GM21526 (cell line): Measurements from ENCODE around the gene TMEM250.

Experiments used
- ATAC-seq: cut with Tn5 transposase; IDR thresholded peaks from one replicate; pipeline ENCODE4 v1.9.1; 2021; ENCODE audit warnings: moderate library complexity; ENCODE audit not compliant: unreplicated experiment, low FRiP score

TMEM250 gene

DNA sequence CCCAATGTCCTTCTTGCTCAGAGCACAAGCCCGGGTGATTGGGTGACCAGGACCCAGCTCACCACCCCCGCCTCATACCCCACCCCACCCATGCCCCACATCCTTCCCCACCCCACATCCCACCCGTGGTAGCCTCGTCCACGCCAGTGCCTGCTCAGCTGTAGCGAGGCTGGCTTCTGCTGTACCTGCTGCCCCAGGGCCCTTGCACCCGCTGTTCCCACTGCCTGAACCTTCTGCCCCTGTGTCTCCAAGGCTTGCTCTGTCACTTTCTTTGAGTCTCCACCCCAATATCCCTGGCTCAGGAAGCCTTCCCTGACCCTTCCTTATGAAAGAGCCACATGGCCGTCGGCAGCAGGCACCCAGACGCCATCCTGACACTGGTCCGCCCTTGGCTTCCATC lies 20.5 kb downstream of the TMEM250 start:
- no peak for ATAC-seq

DNA sequence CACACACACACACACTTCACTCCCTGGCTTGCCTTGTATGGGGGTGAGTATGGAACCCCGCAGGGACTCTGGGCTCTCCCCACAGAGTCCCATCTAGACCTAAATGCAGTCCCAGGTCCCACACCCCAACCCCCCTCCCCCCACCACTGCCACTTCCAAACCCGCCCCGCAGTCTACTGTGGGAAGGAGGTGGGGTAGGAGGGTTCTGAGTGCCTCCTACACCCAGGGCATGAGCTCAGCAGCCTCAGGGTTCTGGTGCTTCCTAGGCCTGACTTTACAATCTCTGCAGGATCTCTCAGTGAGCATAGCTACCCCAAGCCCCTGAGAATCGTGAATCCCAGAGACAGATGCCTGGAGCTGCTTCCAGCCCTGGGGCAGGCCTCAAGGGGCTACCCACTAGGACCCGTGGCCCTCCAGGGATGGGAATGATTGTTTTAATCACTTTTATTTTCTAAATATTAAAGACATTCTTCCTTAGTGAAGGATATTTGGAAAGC lies 22.1 kb downstream of the TMEM250 start:
- no peak for ATAC-seq

DNA sequence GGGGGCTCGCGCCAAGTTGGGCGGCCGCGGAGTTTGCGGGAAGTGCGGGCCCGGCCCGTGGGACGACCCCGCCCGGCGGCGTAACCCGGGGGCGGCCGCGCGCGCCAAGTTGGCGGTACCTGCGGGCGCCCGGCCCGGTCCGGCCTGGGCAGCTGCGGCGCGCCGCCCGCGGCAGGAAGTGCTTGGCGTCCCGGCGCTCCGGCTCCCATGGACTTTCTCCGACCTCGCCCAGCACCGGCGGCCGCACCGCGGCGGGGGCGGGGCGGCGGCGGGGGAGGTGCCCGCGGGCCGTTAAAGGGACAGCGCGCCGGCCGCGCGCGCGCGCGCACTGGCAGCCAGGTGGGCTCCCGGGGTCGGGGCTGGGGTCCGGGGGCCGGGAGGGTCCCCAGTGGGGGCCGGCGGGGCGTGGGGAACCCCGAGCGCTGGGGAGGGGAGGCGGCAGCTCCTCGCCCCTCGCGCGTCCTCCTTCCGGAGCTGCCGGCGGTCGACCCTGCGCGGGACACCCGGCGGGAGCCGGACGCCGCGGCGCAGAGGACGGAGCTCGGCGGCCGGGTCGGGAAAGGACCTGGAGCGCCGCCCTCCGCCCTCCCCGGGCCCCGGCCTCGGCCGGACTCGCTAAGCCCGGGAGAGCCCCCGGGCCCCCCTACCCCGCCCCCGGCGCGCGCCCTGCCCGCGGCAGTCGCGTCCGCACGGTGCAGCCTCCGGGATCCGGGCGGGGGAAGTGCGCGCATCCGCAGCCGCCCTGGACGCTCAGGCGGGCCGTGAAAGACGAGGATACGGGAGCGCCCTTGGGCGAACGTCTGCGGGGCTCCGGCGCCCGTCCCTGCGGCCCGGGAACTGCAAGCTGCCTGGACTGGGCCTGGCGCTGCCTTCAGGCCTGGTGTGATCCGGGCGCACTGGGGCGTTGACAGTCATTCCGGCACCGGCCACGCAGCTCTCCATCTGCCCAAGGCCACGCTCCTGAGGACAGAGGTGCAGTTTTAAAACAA lies 23.3 kb downstream of the TMEM250 start, which contains the start of gene NACC2:
Gene NACC2, minus strand, starts transcription at position 220 of the 989 bp plus-strand sequence. CDS start 44,768 bp downstream, outside the sequence.
- no peak for ATAC-seq

DNA sequence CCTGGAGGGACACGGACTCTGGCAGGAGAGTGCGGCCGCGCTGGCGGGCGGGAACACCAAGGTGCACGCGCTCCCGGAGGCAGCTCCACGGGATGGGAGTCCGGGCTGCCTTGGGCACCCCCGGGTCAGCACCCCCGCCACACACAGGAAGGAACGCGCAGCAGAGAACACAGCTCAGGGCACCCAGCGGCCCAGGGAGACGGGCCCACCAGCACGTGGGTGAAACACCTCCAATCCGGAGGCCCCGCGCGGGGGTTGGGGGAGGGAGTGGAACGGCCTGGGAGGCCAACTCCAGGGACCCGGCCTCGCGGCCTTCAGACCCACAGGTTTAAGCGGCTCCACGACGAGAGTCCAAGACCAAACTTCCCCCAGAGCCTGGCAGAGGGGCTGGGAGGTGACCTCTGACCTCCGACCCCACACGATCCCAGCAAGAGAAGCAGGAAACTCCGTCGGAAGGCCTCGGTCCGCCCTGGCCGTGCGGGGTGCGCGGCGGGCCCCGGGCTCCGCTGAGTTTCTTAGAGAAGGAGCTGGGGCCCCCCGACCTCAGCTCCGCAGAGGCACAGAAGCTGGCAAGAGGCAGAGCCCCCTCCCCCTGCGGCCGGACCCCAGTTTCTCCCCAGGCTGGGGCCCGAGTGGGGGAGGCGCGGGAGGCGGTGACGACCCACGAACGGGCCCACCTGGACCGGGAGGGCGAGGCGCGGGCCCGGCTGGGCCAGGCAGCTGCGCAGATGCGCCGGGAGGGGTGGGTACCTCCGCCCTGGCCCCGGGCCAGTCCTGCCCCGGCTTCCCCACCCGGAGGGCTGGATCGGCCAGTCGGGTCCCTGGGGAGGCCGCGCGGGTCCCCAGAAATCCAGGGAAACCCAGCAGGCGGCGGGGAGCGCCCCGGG lies 24.4 kb downstream of the TMEM250 start:
- no peak for ATAC-seq

DNA sequence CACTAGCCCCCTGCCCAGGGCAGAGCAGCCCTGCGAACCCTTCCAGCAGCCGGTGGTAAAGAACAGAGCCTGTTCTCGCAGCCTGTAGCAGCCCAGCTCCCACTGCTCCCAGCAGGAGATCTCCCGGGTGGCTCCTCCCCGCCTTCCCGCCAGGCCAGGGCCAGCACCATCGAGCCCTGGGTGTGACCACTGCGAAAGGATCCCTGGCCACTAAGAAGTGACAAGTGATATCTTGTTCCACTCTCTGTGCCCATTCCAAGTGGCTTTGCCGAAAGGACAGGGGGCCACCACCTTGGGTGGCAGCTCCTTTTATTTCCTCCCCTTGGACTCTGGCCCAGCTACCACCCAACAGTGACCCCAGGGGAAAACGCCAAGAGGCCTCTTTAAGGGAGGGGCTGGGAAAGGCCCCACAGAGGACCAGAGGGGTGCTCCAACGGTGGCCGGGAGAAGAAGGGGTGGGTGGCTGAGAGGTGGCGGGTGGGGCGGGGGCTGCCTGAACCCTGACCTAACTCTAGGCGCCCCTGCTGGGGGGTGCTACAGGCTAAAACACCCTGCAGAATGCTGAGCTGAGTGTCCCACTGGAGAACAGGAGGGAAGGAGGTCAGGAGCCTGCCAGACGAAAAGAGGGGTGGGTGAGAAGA lies 25.2 kb downstream of the TMEM250 start:
- no peak for ATAC-seq

DNA sequence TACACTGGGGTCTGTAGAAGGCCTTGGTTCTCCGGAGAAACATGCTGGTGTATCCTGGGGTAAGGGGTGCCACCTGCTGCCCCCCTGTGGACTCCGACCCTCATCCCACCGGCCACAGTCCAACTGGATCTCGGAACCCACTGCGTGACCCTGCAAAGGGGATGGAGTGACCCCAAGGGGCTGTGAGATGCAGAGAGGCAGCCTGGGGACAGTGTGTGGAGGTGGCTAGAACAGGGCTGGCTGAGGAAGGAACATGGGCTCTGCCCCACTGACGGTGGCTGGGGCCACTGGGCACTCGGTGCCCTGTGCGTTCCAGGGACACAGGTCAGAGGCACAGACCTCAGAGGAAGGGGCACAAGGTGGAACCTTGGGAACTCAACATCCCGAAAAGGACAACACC lies 25.9 kb downstream of the TMEM250 start:
- no peak for ATAC-seq

DNA sequence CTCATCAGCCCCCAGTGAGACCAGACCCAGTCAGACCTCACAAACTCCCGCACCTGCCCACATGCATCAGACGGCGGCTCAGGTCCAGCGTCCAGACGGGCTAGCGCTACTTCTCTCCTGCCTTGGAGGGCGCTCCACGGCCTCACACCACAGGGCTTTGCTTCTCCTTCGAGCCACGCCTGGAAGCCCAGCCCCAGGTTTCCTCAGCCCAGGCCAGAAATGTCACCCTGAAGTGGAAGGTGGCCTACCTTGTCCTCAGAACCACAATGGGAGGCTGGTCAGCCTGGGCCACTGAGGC lies 26.4 kb downstream of the TMEM250 start:
- ATAC-seq = no peak

DNA sequence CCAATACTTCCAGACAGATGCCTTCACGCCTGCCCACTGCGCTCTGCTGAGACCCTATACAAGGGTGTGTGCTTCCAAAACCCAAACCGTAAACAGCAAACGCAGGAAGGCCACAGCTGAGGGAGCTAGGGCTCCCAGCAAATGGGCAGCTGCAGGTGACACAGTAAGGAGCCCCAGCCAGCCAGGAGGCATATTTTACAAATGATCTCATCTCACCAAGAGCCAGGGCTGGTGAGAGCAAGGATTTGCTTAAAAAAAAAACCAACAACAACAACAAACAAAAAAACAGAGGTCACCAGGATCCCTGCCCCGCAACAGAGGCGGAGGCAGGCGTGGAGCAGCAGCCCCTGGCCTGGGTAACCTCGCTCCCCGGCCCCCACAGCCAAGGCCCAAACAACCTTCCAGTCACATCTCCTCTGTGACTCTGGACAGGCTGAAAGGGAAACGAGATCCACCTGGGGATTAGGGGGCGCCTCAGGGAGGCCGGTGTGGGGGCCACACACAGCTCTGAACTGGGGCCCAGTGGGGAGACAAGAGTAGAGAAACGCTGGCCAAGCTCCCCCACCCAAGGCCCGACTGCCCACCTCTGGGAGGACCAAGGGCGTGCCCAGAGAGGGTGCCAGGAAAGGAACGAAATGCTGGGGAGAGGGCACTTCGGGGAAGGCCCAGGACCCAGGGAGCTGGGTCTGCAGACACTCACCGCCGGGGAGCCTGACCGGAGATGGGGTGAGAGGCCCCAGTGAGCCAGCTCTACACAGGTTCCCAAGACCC lies 26.9 kb downstream of the TMEM250 start:
- no peak for ATAC-seq

DNA sequence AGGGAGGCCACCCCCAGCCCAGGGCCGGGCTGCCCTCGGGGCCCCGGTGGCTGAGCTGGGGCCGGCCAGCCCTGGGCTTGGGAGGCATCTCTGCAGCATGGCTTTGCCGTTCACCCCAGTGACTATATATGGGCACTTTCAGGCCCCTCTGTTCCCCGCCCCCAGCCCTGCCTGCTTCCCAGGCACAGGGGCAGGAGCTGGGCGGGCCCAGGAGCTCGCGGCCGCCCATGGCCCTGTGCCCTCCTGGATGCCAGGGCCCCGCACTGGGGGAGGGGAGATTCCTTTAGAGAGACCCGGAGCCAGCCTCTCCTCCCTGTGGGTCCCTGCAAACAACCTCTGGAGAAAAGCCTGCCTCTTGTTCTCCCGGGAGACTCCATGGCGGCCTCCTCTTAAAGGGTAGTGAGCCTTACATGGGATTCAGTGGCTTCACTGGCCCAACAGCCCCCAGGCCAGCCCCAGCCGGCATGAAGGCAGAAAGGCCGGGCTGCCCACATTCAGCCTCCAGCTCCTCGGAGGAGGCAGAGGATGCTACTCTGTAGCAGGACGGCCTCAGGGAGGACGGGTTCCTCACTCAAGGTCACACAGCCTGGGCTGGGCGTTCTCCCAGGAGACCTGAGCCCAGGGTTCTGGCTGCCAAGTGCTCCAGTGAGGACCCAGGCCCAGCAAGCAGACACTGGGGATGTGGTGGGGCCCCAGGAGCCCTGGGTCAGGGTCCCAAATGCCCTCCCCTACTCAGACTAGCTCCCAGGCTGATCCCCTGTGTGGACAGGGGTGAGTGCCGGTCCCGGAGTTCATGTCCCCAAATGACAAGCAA lies 27.7 kb downstream of the TMEM250 start:
- no peak for ATAC-seq

DNA sequence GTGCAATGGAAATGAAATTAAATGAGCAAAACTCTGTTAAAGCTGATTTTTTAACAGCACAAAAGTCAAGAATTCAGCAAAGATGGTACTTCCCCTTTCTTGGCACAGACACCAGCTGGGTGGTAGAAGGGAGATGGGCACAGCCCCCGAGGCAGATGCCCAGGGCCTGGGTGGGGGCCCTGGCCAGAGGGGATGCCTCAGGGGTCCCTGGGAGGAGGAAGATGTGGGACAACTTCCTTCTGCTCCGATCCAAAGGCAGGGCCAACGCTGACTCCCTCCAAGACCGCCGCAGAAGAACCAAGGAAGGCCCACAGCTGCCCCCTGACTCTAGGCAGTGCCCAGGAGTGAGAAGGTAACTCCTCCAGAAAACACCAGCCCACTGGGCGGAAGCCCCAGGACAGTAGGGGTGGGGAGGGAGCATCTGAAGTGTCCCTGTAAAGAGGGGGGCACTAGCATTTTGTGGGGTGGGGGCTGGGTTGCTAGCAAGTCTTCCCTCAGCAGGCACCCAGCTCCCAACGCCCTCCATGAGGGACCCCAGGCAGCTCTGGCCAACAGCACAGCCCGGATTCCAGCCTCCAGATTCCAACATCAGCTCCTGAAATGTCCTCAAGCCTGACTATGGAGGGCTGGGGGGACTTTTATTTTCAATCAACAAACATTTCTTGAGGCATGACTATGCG lies 28.5 kb downstream of the TMEM250 start:
- ATAC-seq = no peak

DNA sequence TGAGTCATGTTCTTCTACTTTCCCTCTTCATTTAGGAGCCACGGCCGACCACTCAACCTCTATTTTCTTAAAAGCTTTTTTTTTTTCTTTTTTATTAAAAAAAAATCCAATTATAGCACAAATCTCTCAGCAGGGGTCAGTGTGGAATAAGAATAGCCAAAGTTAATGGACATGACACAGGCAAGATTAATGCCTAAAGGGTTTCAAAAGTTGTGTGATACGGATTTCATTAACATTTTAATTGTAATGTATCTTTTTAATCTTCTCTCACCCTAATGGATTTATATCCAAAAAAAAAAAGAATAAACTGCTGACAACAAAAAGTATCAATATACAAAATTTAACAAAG lies 29.0 kb downstream of the TMEM250 start:
- ATAC-seq = no peak

DNA sequence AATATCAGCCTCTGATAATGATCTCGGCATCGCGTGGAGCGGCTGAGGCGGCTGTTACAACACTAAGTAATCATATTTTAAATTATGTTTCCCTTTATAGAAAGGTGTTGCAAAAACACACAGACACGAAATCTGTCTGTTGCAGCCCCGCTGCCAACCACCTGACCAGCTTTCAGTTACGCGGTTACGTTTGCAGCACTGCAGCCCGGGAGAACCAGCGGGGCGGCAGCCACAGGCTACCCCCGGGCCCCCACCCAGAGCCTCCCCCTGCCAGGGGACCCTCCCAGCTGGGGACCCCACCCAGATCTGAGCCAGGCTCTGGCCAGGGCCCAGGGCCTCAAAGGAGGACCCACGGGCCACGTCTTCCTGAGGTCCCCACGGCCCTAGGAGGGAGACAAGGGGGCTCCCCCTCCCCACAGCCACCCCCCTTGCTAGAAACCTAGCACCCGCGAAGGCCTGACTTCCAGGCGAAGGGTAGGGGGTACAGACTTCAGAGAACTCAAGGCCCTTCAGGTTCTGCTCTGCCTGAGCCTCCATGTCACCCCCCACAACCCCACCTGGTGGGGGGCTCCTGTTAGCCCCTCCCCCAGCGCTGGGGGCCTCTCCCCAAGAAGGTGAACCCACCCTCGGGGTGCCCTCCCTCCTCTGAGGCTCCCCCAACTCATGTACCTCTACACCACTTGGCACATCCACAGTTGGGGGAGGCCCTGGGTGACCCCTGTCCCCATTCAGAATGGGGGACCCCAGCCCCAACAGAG lies 29.6 kb downstream of the TMEM250 start:
- ATAC-seq = no peak

DNA sequence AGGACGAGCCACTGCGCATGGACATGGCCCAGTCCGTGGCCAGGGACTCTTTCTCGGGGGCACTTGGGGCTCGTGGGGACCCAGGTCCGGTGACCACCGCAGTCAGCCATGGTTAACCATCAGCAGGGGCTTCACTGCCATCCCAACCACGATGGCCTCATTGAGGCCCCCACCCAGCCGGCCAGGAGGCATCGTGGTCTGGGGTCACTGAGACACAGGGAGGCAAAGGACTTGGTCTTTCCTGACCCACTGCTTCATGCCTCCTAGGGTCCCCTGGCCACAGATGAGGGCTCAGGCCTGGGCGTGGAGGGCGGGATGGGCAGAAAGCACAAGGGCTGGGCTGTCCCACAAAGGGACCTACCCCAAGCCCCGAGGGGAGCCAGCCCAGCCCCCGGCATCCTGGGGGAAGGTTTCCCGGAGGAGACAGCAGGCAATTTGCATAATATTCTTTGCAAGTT lies 30.2 kb downstream of the TMEM250 start:
- ATAC-seq = no peak

DNA sequence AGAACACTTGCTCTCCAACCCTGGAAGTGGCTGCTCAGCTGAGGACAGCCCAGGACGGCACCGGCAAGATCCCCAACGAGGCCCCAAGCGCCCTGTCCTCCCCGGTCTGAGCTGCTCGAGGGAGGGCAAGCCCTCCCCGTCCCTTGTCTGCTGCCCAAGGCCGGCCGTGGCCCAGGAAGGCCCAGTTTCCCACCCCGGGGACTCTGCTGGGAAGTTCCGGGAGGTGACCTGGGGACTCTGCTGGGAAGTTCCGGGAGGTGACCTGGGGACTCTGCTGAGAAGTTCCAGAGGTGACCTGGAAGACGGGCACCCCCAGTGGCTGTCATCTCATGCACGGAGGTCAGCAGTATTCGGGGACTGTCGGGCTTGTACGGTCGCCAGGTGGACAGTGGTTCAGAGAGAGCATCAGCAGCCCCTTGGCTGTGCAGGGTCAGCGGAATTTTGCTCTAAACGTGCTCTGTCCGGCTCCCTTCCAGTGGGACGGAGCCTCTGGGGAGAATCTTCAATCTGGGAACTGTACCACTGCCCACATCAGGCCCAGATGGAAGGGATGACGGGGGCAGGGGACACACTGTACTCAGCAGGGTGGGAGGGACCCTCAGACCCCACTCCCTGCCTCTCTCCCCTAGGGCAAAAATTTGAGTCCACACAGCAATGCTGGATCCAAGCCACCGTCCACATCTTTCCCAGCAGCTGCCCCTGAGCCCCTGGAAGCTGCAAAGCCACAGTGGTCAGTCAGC lies 30.8 kb downstream of the TMEM250 start:
- ATAC-seq = no peak

DNA sequence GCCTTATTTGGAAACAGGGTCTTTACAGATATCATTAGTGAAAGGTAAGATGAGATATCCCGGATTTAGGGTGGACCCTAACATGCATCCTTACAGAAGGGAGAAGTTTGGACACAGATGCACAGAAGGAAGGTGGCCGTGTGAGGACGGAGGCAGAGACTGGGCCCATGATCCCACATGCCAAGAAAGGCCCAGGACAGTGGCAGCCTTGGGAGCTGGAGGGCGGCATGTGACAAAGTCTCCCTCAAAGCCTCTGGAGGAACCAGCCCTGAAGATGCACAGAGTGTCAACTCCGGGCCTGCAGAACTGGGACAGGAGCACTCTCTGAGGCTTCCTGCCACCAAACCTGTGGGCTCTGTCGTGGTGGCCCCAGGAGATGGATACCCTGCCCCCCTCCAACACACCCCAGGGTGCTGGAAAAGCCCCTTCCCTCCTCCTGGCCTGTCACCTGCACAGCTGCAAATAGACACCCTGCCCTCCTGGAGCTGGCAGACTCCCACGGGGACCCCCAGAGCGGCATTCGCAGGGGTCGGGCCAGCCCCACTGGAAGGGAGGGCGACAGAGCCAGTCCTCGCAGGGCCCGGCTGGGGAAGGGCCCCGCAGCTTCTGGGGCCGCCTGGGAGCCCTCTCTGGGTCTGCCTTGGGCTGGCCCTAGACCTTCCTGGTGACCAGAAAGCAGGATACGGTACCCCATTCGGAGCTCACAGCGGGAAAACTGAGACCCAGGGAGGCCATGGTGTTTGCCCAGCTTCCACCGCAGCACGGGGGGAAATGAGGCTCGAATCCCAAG lies 31.5 kb downstream of the TMEM250 start:
- no peak for ATAC-seq

DNA sequence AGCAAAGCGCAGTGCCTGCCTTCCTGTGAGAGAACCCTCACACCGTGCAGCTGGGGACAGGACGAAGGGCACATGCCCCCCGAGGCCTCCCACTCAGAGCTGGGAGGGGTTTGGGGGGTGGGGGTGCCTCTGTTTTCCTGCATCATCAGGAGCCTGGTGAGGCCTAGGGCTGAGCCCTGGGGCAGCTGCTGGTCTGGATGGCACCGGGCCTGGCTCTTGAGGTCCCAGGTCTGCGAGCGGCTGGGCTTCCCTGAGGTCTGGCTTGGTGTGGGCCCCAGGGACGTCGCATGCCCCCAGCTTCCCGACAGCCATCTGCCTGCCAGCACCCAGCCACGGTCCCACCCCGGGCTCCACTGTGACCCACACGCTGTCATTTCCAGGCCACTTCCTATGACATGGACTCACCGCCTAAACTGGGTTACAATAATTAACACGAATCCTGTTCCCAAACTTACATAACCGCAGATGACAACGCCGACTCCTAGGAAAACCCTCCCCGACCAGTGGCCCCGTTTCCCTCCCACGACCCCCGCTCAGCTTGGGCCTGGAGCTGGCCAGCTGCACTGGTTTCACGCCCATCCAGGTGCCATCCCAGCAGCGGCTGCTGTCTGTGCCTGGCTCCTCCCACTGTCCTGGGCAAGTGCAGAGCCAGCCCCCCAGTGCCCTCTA lies 32.3 kb downstream of the TMEM250 start:
- ATAC-seq = no peak
